Activated effector memory CD4-positive, alpha-beta T cell treated with Interleukin-2 at 50 U/mL for 16 hours (primary cell): ENCODE measurements around the gene CERS5.
"Not testable (repeated sequence)": the region's sequence is repeated elsewhere in the genome, so short reads cannot be mapped to it uniquely, and the experiment has no call there.

Experiments used
- DNase-seq: peaks from one replicate; pipeline ENCODE4 v3.0.0-alpha.2; 2020

The CERS5 gene

DNA sequence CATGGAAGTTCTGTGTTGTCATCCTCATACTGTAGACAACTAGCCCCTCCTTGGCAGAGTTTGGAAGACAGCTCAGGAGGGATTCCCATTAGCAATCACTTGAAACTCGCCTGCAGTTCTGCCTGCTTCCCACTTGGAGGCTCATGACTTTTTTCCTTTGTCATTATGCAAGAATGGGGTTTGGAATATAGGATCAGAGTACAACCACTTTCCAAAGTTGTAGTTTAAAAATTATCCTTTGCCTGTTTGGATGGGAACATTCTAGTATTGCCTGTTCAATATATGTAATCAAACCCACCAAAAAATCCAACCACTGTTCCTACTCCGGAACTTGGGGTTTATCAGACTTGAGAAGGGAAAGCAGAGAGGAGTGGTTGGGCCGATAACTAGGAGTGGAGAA, 65.5 kb downstream of the CERS5 start:
- DNase-seq = no peak

DNA sequence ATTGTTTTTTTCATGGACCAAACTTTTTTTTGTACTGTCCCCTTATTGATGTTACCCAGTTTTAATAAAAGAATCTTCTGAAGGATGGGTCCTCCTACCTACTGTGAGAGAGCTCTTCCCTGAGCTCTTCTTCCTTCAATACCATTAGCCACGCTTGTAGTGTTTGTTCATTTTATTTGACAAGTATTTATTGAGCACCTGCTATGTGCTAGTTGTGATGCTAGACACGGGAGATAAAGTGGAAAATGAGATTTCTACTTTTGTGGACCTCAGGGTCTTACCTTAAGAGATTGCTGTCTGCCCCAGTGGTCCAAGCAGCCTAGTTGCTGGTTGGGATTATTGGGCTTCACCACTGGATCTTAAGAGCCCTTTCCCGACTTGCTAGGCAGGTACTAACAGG, 66.6 kb downstream of the CERS5 start:
- DNase-seq = no peak

DNA sequence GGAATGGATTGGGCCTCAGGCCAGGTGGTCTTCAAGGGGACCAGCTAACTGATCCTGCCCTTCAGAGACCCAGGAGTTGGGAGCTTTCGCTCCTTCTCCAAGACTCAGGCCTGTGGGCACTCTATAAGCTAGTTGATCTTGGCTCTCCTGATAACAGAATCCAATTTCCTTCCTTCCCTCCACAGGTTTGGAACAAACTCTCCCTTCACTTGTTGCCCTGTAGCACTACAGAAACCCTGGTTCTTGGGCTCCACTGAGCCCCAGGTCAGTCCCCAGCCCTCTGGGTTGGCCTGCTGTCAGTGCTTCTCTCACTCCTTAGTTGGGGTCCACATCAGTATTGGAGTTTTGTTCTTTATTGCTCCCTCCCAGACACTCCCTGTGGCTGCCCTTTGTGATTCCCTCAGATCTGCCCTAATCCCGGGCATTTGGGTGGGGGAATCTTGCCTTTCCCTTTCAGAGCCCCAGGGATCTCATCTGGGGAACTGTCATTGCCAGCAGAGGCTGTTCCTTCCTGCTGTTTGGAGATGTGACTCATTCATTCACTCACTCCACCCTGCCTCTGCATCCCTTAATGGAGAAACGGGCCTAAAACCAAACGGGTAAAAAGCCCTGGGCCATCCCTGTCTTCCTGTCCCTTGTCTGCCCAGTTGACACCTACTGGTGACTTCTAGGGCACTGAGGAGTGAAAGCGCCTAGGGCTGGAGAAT, 67.7 kb downstream of the CERS5 start:
- no peak for DNase-seq

DNA sequence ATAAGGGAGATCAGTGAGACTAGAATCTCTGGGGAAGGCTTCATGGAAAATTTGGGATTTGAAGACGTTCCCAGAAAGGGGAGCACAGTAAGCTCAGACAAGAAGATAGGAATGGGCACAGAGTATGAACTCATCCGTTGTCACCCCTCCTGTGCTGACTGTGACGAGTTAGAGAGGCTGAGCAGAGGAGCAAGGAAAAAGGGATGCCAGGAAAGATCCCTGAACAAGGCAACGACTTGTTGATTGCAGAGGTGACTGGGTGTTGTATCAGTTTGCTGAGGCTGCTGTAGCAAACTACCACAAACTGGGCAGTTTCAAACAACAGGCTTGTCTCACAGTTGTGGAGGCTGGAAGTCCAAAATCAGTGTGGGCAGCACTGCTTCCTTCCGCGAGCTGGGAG, 69.2 kb downstream of the CERS5 start:
- no peak for DNase-seq

DNA sequence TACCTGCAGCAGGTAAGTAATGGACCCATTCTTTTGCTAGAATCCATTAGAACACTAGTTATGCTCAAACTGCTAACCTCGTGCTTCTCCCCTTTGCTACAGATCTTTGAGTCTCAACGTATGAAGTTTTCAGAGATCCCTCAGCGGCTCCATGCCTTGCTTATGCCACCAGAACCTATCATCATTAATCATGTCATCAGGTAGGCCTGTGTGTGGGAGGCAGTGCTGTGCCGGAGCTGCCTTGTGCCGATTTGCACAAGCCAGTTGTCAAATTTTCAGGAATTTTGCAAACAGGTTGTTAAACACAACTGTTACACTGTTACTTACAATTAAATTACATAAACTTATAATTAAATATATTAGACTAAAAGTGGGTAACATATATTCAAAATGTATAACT, 76.8 kb downstream of the CERS5 start:
- no peak for DNase-seq

DNA sequence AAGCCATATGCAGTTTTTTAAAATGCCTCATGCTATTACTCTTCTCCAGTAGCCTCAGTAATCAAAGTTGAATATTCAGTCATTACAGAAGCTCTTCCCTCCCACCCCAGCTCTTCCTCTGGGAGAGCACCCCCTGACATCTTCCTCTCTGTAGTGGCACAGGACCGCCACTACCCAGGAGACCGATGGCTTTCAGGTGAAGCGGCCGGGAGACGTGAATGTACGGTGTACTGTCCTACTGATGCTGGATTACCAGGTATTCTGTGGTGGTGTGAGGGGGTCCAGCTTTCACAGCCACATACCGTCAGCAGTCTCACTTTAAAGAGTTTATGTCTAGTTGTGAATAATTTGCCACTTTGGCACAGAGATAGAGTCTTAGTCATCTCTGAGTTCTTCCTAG, 77.4 kb downstream of the CERS5 start:
- DNase-seq = no peak

DNA sequence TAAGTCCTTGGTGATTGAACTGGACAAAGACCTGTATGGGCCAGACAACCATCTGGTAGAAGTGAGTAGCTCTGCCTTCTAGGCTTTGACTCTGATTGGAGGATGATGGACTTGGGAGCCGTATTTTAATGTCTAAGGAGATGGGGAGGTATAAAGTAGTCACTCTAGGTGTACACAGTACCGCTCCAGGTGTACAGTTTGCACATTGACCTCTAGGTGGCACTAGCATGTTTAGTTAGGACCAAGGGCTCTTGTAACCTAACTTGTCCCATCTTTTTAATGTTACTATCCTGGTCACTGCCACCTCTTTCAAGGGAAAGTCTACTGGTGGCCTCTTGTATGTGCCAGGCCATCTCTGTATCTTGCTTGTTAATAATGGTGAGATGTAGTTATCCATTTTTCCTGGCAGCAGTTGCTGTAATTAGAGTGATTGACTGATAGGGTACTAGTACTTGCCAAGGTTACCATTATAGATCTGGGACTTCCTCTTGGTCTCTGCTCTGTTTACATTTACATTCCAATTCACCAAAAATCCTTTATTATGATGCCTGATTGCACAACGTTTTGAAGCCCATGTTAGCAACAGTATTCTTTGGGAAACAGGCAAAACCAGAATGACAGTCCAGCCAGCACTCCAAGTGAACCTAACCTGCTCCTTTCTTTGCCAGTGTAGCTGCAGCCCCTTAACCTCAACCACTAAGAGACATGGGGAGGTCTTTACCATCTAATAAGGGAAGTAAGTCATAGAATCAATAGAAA, 78.4 kb downstream of the CERS5 start:
- peak; percentile 21 for DNase-seq

DNA sequence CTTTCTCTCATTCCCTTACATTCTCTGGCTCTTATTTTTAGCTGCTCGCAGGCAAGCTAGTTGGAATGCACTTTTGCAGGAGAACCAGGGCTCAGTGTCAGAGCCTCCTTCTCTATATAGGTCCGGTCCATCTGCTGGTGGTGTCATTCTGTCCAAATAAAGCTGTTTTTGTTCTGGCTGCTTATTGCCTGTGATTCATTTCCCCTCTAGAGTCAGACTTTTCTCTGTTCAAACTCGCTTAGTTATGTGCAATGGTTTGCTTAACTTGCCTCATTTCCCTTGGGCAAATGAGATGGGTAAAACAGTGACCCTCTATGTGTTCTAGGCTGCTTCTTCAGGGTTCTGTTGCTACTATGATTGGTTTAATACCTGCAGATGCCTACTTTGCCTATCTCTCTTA, 79.2 kb downstream of the CERS5 start:
- DNase-seq = no peak

DNA sequence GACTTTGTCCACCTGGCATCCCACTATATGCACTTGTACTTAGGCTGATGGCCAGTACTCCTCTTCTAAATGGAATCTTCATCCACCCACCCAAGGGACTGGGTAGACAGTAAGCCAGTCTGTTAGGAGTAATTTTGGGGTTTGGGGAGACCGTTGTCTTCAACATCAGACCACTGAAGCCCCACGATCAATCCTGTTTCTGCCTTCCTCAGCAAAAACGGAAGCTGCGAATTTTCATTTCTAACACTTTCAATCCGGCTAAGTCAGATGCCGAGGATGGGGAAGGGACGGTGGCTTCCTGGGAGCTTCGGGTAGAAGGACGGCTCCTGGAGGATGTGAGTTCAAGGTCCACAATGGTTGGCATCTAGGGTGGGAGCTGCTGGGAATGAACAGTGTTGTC, 80.0 kb downstream of the CERS5 start:
- no peak for DNase-seq

DNA sequence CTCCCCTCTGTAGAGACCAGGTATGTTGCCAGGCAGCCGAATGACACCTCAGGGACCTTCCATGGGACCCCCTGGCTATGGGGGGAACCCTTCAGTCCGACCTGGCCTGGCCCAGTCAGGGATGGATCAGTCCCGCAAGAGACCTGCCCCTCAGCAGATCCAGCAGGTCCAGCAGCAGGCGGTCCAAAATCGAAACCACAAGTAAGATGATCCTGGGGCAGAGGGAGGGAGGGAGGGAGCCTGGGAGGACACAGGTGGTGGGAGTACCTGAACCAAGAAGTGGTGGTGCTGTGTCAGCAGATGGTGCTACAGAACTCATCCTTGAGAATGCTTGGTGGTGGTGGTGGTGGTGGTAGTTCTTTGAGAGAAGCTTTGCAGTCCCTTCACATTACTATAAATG, 81.0 kb downstream of the CERS5 start:
- DNase-seq = no peak

DNA sequence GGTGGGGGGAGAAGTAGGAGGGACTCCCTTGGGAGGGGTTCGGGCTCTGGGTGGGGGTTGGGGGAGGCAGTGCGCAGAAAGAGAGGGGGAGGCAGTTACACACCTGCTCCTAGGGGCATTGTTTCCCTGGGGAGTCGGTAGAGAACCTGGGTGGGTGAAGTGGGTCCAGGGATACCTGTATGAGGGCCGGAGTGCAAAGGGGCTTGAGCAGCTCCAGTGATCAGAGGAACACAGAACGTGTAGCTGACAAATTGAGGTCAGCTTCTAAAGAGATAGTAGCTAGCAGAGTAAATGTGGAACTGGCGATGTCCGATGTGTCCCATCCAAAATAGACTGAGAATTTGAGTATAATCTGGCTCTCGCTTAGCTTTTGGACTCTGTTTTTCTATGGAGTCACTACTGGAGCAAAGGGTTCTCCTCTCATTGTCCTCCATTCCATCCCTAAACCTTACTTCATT, 81.5 kb downstream of the CERS5 start:
- DNase-seq = no peak

DNA sequence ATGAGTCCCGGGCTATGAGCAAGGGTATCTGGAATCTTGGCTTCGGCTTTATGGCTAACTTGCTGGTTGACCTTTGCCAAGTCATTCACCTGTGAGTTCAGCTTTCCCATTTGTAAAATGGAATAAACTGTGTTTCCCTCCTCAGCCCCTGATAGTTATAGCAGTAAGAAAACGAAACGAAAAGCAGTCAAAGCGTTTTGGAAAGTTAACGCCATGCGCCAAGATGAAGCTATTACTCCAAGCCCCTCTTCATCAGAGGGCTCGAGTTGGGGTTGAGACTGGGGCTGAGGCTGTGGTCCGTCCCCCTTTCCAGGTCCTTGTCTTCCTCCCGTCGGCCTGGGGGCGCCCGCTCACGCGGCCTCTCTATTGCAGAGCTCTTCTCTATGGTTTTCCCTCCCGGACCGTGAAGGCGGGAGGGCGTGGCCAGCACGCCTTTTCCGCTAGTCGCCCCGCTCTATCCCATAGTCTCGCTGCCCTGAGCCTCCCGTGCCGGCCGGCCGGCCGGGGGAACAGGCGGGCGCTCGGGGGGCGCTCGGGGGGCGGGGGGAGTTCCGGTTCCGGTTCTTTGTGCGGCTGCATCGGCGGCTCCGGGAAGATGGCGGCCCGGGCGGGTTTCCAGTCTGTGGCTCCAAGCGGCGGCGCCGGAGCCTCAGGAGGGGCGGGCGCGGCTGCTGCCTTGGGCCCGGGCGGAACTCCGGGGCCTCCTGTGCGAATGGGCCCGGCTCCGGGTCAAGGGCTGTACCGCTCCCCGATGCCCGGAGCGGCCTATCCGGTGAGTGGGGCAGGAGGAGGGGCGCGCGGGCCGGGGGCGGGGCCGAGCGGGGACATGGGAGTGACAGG, 82.2 kb downstream of the CERS5 start, which contains the start of gene SMARCD1:
Gene SMARCD1, plus strand, starts transcription at position 568 of the 840 bp plus-strand sequence. Its CDS starts 28 bp downstream, at position 596.
- peak; percentile 81 for DNase-seq

DNA sequence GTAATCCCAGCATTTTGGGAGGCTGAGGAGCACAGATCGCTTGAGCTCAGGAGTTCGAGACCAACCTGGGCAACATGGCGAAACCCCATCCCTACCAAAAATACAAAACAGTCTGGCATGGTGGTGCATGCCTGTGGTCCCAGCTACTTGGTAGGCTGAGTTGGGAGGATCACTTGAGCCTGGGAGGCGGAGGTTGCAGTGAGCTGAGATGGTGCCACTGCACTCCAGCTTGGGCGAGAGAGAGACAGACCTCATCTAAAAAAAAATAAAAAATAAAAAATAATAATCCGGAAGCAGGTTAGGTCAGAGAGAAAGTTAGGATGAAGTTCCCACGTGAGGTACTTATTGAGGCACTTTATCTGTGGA, 82.8 kb downstream of the CERS5 start:
- DNase-seq = not testable (repeated sequence)

DNA sequence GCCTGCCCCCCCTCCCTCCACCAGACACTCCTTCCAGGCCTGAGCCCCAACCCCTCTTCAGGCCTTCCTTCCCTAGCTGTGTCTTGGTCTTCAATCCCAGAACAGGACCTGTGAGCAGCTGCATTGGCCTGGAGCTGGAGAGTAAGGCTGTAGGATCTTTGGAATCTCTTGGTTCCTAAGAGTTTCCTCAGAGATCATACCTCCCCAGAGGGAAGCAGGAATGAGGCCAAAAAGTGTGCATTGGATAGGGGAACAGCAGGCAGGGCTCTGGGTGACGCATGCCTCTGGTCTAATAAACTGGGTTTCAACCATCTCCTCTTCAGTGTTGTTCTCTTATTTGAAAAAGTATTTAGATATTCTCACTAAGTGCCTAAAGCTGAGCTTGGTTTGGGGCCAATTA, 83.9 kb downstream of the CERS5 start:
- no peak for DNase-seq

DNA sequence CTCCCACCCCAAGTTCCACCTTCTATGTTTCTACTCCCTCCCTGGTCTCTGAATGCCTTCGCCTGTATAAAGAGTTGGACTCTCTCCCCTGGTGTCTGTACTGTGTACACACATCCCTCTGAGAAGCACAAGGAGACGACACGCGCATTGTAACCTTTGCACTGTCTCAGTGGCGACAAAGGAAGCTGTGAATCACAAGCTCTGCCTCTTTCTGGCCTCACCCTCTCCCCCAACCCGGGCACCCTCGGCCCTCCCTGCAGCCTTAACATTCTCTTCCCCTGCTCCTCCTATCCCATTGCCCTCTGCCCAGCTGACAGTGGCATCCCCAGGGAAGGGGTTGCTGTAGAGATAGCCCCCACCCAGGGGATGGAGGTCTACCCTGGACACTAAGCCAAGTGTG, 84.5 kb downstream of the CERS5 start:
- no peak for DNase-seq

DNA sequence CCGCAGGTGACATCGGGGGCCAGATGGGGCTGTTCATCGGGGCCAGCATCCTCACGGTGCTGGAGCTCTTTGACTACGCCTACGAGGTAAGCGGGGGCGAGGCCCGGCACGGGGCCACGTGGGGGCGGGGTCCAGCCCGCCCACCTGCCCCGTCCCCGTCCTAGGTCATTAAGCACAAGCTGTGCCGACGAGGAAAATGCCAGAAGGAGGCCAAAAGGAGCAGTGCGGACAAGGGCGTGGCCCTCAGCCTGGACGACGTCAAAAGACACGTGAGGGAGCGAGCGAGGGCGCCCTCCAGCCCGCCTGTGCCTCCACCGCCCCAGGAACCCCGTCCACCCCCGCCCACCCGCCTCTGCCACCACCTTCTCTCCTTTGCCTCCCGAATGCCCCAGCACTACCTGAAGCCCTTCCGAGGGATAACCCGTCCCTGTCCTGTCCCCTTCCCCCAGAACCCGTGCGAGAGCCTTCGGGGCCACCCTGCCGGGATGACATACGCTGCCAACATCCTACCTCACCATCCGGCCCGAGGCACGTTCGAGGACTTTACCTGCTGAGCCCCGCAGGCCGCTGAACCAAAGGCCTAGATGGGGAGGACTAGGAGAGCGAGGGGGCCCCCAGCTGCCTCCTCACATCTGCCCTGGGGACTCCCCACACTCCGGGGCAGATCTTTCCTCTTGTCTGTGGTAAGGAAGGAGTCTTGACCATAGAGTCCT, 85.9 kb downstream of the CERS5 start:
- no peak for DNase-seq

DNA sequence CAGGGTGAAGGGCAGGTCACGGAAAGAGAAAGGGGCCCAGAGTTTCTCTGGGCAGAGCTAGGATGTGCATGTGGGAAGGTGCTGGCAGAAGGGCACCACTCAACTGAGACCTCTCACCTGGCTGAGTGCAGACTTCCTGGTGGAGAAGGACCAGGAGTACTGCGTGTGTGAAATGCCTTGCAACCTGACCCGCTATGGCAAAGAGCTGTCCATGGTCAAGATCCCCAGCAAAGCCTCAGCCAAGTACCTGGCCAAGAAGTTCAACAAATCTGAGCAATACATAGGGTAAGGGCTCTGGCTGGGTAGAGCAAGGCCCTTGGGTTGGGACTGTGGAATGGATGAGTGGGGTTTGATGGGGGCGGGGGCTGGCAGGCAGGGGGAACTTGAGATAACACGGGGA, 87.4 kb downstream of the CERS5 start:
- no peak for DNase-seq
